ENCODE measurements around the gene ADAMTS9. TPM values are rescaled to one million over a fixed set of nuclear protein-coding genes. Genes with fewer than 3 reads are reported as not detected.

ADAMTS9 gene
- total and polyA plus RNA-seq, 2 donors (not counting 3 experiments of a cell fraction or from before 2014, with no cell fraction given): 6.5 to 23.9 TPM

- FAIRE-seq: no peak
- ChIA-PET CTCF (interaction anchor here (0.6 to 2.5 kb wide), 8 partner anchors 18 to 533 kb away, joined by 3 to 11 read pairs (median 4); no protein-coding TSS in a partner anchor), POLR2A (no interaction called here)
- Histone ChIP-seq H3K4me3 (replicated peaks in 1 of 3; ENCODE audit: insufficient read depth in 1 of 3, low read depth in 1 of 3, low read length in 3 of 3) (no peak overlapping the region), H3K9ac (replicated peaks; ENCODE audit: extremely low read depth, insufficient read depth, low read length) (no peak overlapping the region), H3K27me3 (ENCODE audit: control insufficient read depth in 2 of 2, insufficient read depth in 2 of 2, low read length in 2 of 2) (no peaks in the 10 kb centered on the region), H3K4me1 (ENCODE audit: control insufficient read depth, extremely low read depth, insufficient read depth, low read length) (no peaks in the 10 kb centered on the region), H3K4me2 (ENCODE audit: insufficient read depth, low read length) (no peak overlapping the region), H4K20me1 (replicated peaks; ENCODE audit: control insufficient read depth, extremely low read depth, insufficient read depth, low read length) (no peaks in the 10 kb centered on the region), H3K36me3 (ENCODE audit: control insufficient read depth in 2 of 2, extremely low read depth in 1 of 2, insufficient read depth in 2 of 2, low read length in 2 of 2) (no peaks in the 10 kb centered on the region), H3K9me3 (replicated peaks; ENCODE audit: control insufficient read depth, insufficient read depth, low read length) (no peaks in the 10 kb centered on the region), H3K27ac (ENCODE audit: insufficient read depth, low read depth, low read length) (no peak overlapping the region), H3K9me1 (replicated peaks; ENCODE audit: control insufficient read depth, extremely low read depth, insufficient read depth, low read length) (no peaks in the 10 kb centered on the region), H3K79me2 (ENCODE audit: control insufficient read depth, insufficient read depth, low read length) (no peaks in the 10 kb centered on the region), H2AFZ (ENCODE audit: low read depth, low read length) (no peak overlapping the region)
- dilution Hi-C loops (cut with MboI; ENCODE audit: extremely low pct_ligation_motif_present, low sequenced_read_pairs) (no loop called here), intact Hi-C loops (cut with micrococcal nuclease) (no loop called here)
- no peak for DNase-seq (ENCODE audit: low read depth, low spot score)
- no TSS peak for BruUV-seq (replicated peaks)
- TF ChIP-seq JUN (IDR thresholded peaks at IDR 0.05; ENCODE audit: borderline replicate concordance, insufficient read depth, insufficient read length, low read depth) (no peak), FOS (IDR thresholded peaks at IDR 0.05; ENCODE audit: borderline replicate concordance, insufficient read depth, low read length) (no peak), GATA2 (IDR thresholded peaks at IDR 0.05; ENCODE audit: insufficient read depth, insufficient read length, low read depth, low read length) (no peak), MAX (IDR thresholded peaks at IDR 0.05; ENCODE audit: insufficient read depth, insufficient read length) (no peak), EZH2 (IDR thresholded peaks at IDR 0.05; ENCODE audit: borderline replicate concordance, low read depth, low read length, severe bottlenecking) (no peak), POLR2A (IDR thresholded peaks at IDR 0.05; ENCODE audit: low read depth, low read length) (no peak), MYC (IDR thresholded peaks at IDR 0.05; ENCODE audit: low read depth, low read length) (no peak), POLR2AphosphoS5 (IDR thresholded peaks at IDR 0.05; ENCODE audit: insufficient read depth, low read depth, low read length) (no peak), CTCF (IDR thresholded peaks at IDR 0.05; ENCODE audit: extremely low read depth in 1 of 2, insufficient read depth in 1 of 2, low read depth in 1 of 2, low read length in 2 of 2) (no peak)
These were observed 28.4 kb upstream of the ADAMTS9 start for GRCh38 chr3:64716110-64716710.
